Measurements from ENCODE around the gene EEF1AKMT2. TPM values are rescaled to one million over a fixed set of nuclear protein-coding genes. Genes with fewer than 3 reads are reported as not detected.
A peak's percentile ranks its signal among the peaks of the same experiment; 100 is the strongest.

The EEF1AKMT2 gene
- total and polyA plus RNA-seq, 2 of the 13 experiments (the other 11 are each of a cell fraction or from before 2014, with no cell fraction given) = 11.3 to 19.3 TPM

DNA sequence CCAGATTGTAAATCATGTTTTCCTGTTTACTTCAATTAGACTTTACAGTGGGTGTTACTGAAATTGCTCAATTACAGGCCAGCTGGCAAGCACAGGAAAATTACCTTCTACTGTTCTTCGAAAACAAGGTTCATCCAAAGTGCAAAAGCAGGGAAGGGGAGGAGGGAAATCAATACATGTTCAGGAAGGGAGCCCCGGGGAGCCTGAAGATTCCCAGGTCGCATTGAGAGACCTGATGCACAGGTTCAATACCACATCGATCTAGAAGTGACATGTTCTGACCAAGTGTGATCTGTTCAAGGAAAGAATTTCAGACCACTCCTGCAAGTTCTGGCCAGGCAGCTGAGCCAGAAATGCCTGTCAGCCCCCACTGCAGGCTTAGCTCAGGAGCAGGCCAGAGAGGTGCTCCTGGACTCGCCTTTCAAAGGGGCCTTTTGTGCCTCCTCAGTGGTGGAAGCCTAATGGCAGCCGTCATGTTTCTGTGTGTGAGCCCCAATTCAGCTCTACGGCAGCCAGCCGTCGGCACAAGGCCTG lies 83.4 kb downstream of the EEF1AKMT2 start (continued):
- TF ChIP-seq SRSF4 (IDR thresholded peaks at IDR 0.05; ENCODE audit: low read depth, low read length, poor library complexity, severe bottlenecking) (no peak), TCF7 (IDR thresholded peaks at IDR 0.05; ENCODE audit: low read depth) (no peak), PHF20 (CRISPR knock-in tag; IDR thresholded peaks at IDR 0.05) (no peak), PRMT3 (CRISPR knock-in tag; IDR thresholded peaks at IDR 0.05; ENCODE audit: borderline replicate concordance, low read depth) (no peak), GATAD2A (CRISPR knock-in tag; IDR thresholded peaks at IDR 0.05) (peak; percentile 91), ATF2 (CRISPR knock-in tag; IDR thresholded peaks at IDR 0.05) (no peak), KLF12 (CRISPR knock-in tag; IDR thresholded peaks at IDR 0.05; ENCODE audit: borderline replicate concordance) (no peak), ZNF646 (CRISPR knock-in tag; IDR thresholded peaks at IDR 0.05) (no peak)
- TF ChIP-seq, protein P1, sequence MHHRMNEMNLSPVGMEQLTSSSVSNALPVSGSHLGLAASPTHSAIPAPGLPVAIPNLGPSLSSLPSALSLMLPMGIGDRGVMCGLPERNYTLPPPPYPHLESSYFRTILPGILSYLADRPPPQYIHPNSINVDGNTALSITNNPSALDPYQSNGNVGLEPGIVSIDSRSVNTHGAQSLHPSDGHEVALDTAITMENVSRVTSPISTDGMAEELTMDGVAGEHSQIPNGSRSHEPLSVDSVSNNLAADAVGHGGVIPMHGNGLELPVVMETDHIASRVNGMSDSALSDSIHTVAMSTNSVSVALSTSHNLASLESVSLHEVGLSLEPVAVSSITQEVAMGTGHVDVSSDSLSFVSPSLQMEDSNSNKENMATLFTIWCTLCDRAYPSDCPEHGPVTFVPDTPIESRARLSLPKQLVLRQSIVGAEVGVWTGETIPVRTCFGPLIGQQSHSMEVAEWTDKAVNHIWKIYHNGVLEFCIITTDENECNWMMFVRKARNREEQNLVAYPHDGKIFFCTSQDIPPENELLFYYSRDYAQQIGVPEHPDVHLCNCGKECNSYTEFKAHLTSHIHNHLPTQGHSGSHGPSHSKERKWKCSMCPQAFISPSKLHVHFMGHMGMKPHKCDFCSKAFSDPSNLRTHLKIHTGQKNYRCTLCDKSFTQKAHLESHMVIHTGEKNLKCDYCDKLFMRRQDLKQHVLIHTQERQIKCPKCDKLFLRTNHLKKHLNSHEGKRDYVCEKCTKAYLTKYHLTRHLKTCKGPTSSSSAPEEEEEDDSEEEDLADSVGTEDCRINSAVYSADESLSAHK (CRISPR knock-in tag; IDR thresholded peaks at IDR 0.05; ENCODE audit: borderline replicate concordance) = no peak
- TF ChIP-seq, protein P2, sequence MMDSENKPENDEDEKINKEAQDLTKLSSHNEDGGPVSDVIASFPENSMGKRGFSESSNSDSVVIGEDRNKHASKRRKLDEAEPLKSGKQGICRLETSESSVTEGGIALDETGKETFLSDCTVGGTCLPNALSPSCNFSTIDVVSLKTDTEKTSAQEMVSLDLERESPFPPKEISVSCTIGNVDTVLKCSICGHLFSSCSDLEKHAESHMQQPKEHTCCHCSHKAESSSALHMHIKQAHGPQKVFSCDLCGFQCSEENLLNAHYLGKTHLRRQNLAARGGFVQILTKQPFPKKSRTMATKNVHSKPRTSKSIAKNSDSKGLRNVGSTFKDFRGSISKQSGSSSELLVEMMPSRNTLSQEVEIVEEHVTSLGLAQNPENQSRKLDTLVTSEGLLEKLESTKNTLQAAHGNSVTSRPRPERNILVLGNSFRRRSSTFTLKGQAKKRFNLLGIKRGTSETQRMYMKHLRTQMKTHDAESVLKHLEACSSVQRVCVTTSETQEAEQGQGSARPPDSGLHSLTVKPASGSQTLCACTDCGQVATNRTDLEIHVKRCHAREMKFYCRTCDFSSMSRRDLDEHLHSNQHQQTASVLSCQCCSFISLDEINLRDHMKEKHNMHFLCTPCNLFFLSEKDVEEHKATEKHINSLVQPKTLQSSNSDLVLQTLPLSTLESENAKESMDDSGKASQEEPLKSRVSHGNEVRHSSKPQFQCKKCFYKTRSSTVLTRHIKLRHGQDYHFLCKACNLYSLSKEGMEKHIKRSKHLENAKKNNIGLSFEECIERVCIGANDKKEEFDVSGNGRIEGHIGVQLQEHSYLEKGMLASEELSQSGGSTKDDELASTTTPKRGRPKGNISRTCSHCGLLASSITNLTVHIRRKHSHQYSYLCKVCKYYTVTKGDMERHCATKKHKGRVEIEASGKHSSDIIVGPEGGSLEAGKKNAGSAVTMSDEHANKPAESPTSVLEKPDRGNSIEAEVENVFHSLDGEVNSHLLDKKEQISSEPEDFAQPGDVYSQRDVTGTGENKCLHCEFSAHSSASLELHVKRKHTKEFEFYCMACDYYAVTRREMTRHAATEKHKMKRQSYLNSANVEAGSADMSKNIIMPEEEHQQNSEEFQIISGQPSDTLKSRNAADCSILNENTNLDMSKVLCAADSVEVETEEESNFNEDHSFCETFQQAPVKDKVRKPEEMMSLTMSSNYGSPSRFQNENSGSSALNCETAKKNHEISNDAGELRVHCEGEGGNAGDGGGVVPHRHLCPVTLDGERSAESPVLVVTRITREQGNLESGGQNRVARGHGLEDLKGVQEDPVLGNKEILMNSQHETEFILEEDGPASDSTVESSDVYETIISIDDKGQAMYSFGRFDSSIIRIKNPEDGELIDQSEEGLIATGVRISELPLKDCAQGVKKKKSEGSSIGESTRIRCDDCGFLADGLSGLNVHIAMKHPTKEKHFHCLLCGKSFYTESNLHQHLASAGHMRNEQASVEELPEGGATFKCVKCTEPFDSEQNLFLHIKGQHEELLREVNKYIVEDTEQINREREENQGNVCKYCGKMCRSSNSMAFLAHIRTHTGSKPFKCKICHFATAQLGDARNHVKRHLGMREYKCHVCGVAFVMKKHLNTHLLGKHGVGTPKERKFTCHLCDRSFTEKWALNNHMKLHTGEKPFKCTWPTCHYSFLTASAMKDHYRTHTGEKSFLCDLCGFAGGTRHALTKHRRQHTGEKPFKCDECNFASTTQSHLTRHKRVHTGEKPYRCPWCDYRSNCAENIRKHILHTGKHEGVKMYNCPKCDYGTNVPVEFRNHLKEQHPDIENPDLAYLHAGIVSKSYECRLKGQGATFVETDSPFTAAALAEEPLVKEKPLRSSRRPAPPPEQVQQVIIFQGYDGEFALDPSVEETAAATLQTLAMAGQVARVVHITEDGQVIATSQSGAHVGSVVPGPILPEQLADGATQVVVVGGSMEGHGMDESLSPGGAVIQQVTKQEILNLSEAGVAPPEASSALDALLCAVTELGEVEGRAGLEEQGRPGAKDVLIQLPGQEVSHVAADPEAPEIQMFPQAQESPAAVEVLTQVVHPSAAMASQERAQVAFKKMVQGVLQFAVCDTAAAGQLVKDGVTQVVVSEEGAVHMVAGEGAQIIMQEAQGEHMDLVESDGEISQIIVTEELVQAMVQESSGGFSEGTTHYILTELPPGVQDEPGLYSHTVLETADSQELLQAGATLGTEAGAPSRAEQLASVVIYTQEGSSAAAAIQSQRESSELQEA (CRISPR knock-in tag; IDR thresholded peaks at IDR 0.05; ENCODE audit: not compliant biosample characterization) = no peak
